Chondrocyte (in vitro differentiated cells): ENCODE measurements around the gene NCF1. TPM values are rescaled to one million over a fixed set of nuclear protein-coding genes. Genes with fewer than 3 reads are reported as not detected.
"Not testable (repeated sequence)": the region's sequence is repeated elsewhere in the genome, so short reads cannot be mapped to it uniquely, and the experiment has no call there.

Experiments used
- DNase-seq: peaks from one replicate; pipeline ENCODE4 v3.0.0; 2021; ENCODE audit warnings: mixed read lengths, low spot score
- H3K27ac Mint-ChIP-seq: one replicate; pipeline ENCODE4 v1.8.0; 2021; ENCODE audit warnings: mild to moderate bottlenecking, moderate library complexity, mixed read lengths; ENCODE audit not compliant: unreplicated experiment
- H3K27me3 Mint-ChIP-seq: 2 replicates; pipeline ENCODE4 v1.8.0; 2021; ENCODE audit warnings: low read depth, mixed read lengths
- H3K36me3 Mint-ChIP-seq: 2 replicates; pipeline ENCODE4 v1.8.0; 2021; ENCODE audit warnings: low read depth, mixed read lengths
- H3K4me1 Mint-ChIP-seq: 2 replicates; pipeline ENCODE4 v1.8.0; 2021; ENCODE audit warnings: low read depth, mild to moderate bottlenecking, mixed read lengths
- H3K4me3 Mint-ChIP-seq: one replicate; pipeline ENCODE4 v1.8.0; 2021; ENCODE audit warnings: mild to moderate bottlenecking, moderate library complexity, mixed read lengths; ENCODE audit not compliant: unreplicated experiment
- H3K9me3 Mint-ChIP-seq: 2 replicates; pipeline ENCODE4 v1.8.0; 2021; ENCODE audit warnings: low read depth, mixed read lengths
- total RNA-seq: library from RNA; stranded (reverse); gene quantifications from 3 replicates; pipeline ENCODE4 v1.2.1, GENCODE V29; 2021

NCF1 gene
- total RNA-seq, 1 donor from 2014 or later, result not detected

- not testable (repeated sequence) for H3K36me3 Mint-ChIP-seq
Observed at GRCh38 chr7:74758268-74758667, 15.5 kb upstream of the NCF1 start.

GRCh38 chr7:74758982-74759381, 14.8 kb upstream of the NCF1 start:
- H3K27ac Mint-ChIP-seq, H3K27me3 Mint-ChIP-seq, H3K36me3 Mint-ChIP-seq, DNase-seq, H3K4me1 Mint-ChIP-seq, H3K4me3 Mint-ChIP-seq, H3K9me3 Mint-ChIP-seq: not testable (repeated sequence)

More at GRCh38 chr7:74758268-74758667, 15.5 kb upstream of the NCF1 start:
- not testable (repeated sequence) for DNase-seq, H3K27me3 Mint-ChIP-seq, H3K27ac Mint-ChIP-seq, H3K4me3 Mint-ChIP-seq, H3K4me1 Mint-ChIP-seq, H3K9me3 Mint-ChIP-seq

GRCh38 chr7:74765205-74765918, 8.4 kb upstream of the NCF1 start:
- H3K27ac Mint-ChIP-seq, DNase-seq, H3K4me1 Mint-ChIP-seq, H3K9me3 Mint-ChIP-seq, H3K4me3 Mint-ChIP-seq, H3K36me3 Mint-ChIP-seq, H3K27me3 Mint-ChIP-seq: not testable (repeated sequence)

- not testable (repeated sequence) for H3K9me3 Mint-ChIP-seq, H3K27ac Mint-ChIP-seq, H3K4me3 Mint-ChIP-seq, H3K36me3 Mint-ChIP-seq, H3K27me3 Mint-ChIP-seq, H3K4me1 Mint-ChIP-seq, DNase-seq
Observed at GRCh38 chr7:74766509-74766908, 7.3 kb upstream of the NCF1 start.

GRCh38 chr7:74766991-74767390, 6.8 kb upstream of the NCF1 start:
- not testable (repeated sequence) for H3K4me3 Mint-ChIP-seq, H3K4me1 Mint-ChIP-seq, H3K27ac Mint-ChIP-seq, DNase-seq, H3K36me3 Mint-ChIP-seq, H3K27me3 Mint-ChIP-seq, H3K9me3 Mint-ChIP-seq

GRCh38 chr7:74770062-74770461, 3.7 kb upstream of the NCF1 start:
- H3K27me3 Mint-ChIP-seq, DNase-seq, H3K27ac Mint-ChIP-seq, H3K4me1 Mint-ChIP-seq, H3K9me3 Mint-ChIP-seq, H3K36me3 Mint-ChIP-seq, H3K4me3 Mint-ChIP-seq: not testable (repeated sequence)

GRCh38 chr7:74772093-74772492, 1.7 kb upstream of the NCF1 start:
- H3K4me1 Mint-ChIP-seq, DNase-seq, H3K4me3 Mint-ChIP-seq, H3K27ac Mint-ChIP-seq, H3K9me3 Mint-ChIP-seq, H3K36me3 Mint-ChIP-seq, H3K27me3 Mint-ChIP-seq: not testable (repeated sequence)

- not testable (repeated sequence) for H3K27me3 Mint-ChIP-seq, H3K36me3 Mint-ChIP-seq, H3K9me3 Mint-ChIP-seq, H3K4me3 Mint-ChIP-seq, DNase-seq, H3K4me1 Mint-ChIP-seq, H3K27ac Mint-ChIP-seq
Observed at GRCh38 chr7:74775111-74775510, 1.3 kb downstream of the NCF1 start.

GRCh38 chr7:74779053-74779452, 5.2 kb downstream of the NCF1 start:
- not testable (repeated sequence) for H3K4me3 Mint-ChIP-seq, H3K4me1 Mint-ChIP-seq, H3K9me3 Mint-ChIP-seq, DNase-seq, H3K36me3 Mint-ChIP-seq, H3K27me3 Mint-ChIP-seq, H3K27ac Mint-ChIP-seq

GRCh38 chr7:74781746-74782145, 7.9 kb downstream of the NCF1 start:
- H3K36me3 Mint-ChIP-seq, H3K27ac Mint-ChIP-seq: not testable (repeated sequence)

GRCh38 chr7:74783595-74783994, 9.8 kb downstream of the NCF1 start:
- H3K27me3 Mint-ChIP-seq, H3K36me3 Mint-ChIP-seq, H3K4me3 Mint-ChIP-seq, H3K27ac Mint-ChIP-seq, DNase-seq, H3K4me1 Mint-ChIP-seq, H3K9me3 Mint-ChIP-seq: not testable (repeated sequence)

More at GRCh38 chr7:74781746-74782145, 7.9 kb downstream of the NCF1 start:
- not testable (repeated sequence) for H3K4me1 Mint-ChIP-seq, H3K27me3 Mint-ChIP-seq, DNase-seq, H3K9me3 Mint-ChIP-seq, H3K4me3 Mint-ChIP-seq

GRCh38 chr7:74788369-74789150, 14.7 kb downstream of the NCF1 start:
- H3K4me1 Mint-ChIP-seq, H3K9me3 Mint-ChIP-seq, H3K36me3 Mint-ChIP-seq, H3K27me3 Mint-ChIP-seq, H3K27ac Mint-ChIP-seq: not testable (repeated sequence)
- H3K4me3 Mint-ChIP-seq, result peak overlapping the region; percentile 42
- peak; percentile 93 for DNase-seq

- not testable (repeated sequence) for H3K36me3 Mint-ChIP-seq, DNase-seq, H3K27ac Mint-ChIP-seq, H3K9me3 Mint-ChIP-seq, H3K27me3 Mint-ChIP-seq, H3K4me3 Mint-ChIP-seq, H3K4me1 Mint-ChIP-seq
Observed at GRCh38 chr7:74789200-74789736, 15.5 kb downstream of the NCF1 start.
